Small intestine (tissue), 7 donors: ENCODE data around the gene NPB. TPM values are rescaled to one million over a fixed set of nuclear protein-coding genes. Genes with fewer than 3 reads are reported as not detected.
A peak's percentile ranks its signal among the peaks of the same experiment; 100 is the strongest.
"Not testable (repeated sequence)": the region's sequence is repeated elsewhere in the genome, so short reads cannot be mapped to it uniquely, and the experiment has no call there.

ENCODE experiments used
- DNase-seq, 2 donors: peaks; one replicate each; pipeline versions ENCODE4 v3.0.0 to v3.0.0-alpha.2; 2013
- FAIRE-seq: peaks from 2 replicates; lab custom pipeline; 2012; peaks lifted over from hg19 to GRCh38; lab: Jason Lieb, UNC
- H3K27ac ChIP-seq, 3 donors: one replicate each; pipeline ENCODE4 v1.5.1; 2013; ENCODE audit warnings: low read length in 2 of 3, mild to moderate bottlenecking in 2 of 3, control low read depth in 1 of 3, inconsistent platforms in 1 of 3, low read depth in 1 of 3, moderate library complexity in 1 of 3
- H3K27me3 ChIP-seq, 3 donors: one replicate each; pipeline ENCODE4 v1.6.1; 2013; ENCODE audit warnings: low read length in 3 of 3, inconsistent platforms in 1 of 3; ENCODE audit not compliant: control insufficient read depth in 3 of 3, insufficient read depth in 3 of 3
- H3K36me3 ChIP-seq, 3 donors: one replicate each; pipeline ENCODE4 v1.6.1; 2013; ENCODE audit warnings: low read length in 3 of 3, inconsistent platforms in 1 of 3, low read depth in 1 of 3, mild to moderate bottlenecking in 1 of 3, moderate library complexity in 1 of 3; ENCODE audit not compliant: control insufficient read depth in 3 of 3, insufficient read depth in 2 of 3
- H3K4me1 ChIP-seq, 3 donors: one replicate each; pipeline ENCODE4 v1.6.1; 2013; ENCODE audit warnings: low read length in 2 of 3, inconsistent platforms in 1 of 3, low read depth in 1 of 3, mild to moderate bottlenecking in 1 of 3, moderate library complexity in 1 of 3; ENCODE audit not compliant: control insufficient read depth in 3 of 3, insufficient read depth in 2 of 3
- H3K4me3 ChIP-seq, 3 donors: one replicate each; pipeline ENCODE4 v1.5.1; 2013; ENCODE audit warnings: low read length in 3 of 3, control low read depth in 1 of 3, inconsistent platforms in 1 of 3, low read depth in 1 of 3, mild to moderate bottlenecking in 1 of 3, moderate library complexity in 1 of 3
- H3K9me3 ChIP-seq, 2 donors: one replicate each; pipeline ENCODE4 v1.6.1; 2013; ENCODE audit warnings: low read depth in 1 of 2, low read length in 1 of 2; ENCODE audit not compliant: control insufficient read depth in 2 of 2, insufficient read depth in 1 of 2
- WGBS, 3 donors: extraction: QIAGEN DNeasy Blood & Tissue Kit; methylation state at CpG; one replicate each; pipeline ENCODE4 v1.1.7; 2013; 5-methylcytosine and 5-hydroxymethylcytosine counted together
- polyA plus RNA-seq, 4 donors: library from polyadenylated mRNA; stranded (reverse) in 3 of 4; unstranded in 1 of 4; fragments of 200-250 nt in 3 of 4; fragments of 120-200 nt in 1 of 4; gene quantifications; one replicate each; pipeline versions ENCODE4 v1.2.1 to v1.2.3, GENCODE V29; 2013
- donor health status: healthy with polysubstance abuse.
- donor health status: control.
- donor health status: control.
- donor health status: Bipolar disorder and iron deficiency.
- donor health status: healthy.

NPB gene
- polyA plus RNA-seq, 4 donors, result 0.21 to 1.8 (median 0.59) TPM

DNA sequence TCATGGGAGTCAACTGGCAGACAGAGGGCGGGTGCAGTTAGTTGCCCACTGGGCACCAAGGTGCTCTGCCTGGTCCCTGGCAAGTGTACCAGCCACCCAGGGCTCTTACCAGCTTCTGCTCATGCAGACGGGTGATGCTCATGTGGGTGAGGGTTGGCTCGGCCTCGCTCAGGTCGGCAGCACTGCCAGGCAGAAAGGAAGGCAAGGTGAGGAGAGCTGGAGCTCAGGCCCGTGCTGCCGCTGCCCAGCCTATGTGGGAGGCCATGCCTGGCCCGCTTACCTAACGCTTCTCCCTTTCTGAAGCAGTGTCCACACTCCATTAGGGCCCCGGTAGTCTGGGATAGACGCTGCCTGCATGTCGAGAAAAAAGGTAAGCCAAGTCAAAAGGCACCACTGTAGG, 13.3 kb downstream of the NPB start:
- H3K4me3 ChIP-seq, result no peak overlapping the region
- no peaks in the 10 kb centered on the region for H3K9me3 ChIP-seq
- H3K4me1 ChIP-seq, result peaks cover 8 to 34% (median 9%) of the 10 kb centered on the region in 3 donors
- no peak for FAIRE-seq
- H3K36me3 ChIP-seq, result peaks cover 7 to 62% (median 21%) of the 10 kb centered on the region in 3 donors
- H3K27me3 ChIP-seq, result no peaks in the 10 kb centered on the region
- H3K27ac ChIP-seq, result no peak overlapping the region
- no peak for DNase-seq
- 89 to 95% (median 93%) methylated on average over 12 of the region's 12 CpGs for WGBS, 3 donors

DNA sequence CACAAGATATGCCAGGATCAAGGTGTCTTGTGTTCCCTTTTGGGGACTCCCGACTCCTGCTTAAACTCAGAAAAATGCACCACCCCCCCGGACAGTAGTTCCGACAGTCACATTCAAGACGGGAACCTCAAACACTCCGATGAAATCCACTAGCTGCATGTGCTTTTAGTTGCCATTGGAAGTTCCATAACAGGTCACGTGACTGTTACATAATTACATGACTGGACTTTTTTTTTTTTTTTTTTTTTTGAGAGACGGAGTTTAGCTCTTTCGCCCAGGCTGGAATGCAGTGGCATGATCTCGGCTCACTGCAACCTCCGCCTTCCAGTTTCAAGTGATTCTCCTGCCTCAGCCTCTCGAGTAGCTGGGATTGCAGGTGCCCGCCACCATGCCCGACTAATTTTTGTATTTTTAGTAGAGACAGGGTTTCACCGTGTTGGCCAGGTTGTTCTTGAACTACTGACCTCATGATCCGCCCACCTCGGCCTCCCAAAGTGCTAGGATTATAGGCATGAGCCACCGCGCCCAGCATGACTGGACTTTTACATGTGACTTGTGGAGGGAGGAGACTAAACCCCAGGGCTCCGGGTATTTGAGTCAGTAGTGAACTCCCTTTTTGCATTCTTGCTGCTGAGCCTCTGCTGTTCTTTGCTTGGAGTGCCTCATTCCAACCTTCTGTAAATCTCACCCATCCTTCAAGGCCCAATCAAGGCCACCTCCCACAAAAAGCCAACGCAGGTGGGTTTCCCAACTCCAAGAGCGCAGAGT, 14.4 kb downstream of the NPB start:
- Histone ChIP-seq H3K4me3 (peak overlapping the region in 2 of 3 donors; percentile 49 to 91), H3K36me3 (peaks cover 9 to 73% (median 21%) of the 10 kb centered on the region in 3 donors), H3K4me1 (peaks cover 8 to 33% (median 9%) of the 10 kb centered on the region in 3 donors), H3K27ac (peak overlapping the region; percentile 35 to 94 (median 52)), H3K27me3 (no peaks in the 10 kb centered on the region), H3K9me3 (no peaks in the 10 kb centered on the region)
- DNase-seq, result peak; percentile 60 to 82
- FAIRE-seq, result no peak
- WGBS, 3 donors, result 63 to 75% (median 65%) methylated on average over 21 of the region's 21 CpGs

DNA sequence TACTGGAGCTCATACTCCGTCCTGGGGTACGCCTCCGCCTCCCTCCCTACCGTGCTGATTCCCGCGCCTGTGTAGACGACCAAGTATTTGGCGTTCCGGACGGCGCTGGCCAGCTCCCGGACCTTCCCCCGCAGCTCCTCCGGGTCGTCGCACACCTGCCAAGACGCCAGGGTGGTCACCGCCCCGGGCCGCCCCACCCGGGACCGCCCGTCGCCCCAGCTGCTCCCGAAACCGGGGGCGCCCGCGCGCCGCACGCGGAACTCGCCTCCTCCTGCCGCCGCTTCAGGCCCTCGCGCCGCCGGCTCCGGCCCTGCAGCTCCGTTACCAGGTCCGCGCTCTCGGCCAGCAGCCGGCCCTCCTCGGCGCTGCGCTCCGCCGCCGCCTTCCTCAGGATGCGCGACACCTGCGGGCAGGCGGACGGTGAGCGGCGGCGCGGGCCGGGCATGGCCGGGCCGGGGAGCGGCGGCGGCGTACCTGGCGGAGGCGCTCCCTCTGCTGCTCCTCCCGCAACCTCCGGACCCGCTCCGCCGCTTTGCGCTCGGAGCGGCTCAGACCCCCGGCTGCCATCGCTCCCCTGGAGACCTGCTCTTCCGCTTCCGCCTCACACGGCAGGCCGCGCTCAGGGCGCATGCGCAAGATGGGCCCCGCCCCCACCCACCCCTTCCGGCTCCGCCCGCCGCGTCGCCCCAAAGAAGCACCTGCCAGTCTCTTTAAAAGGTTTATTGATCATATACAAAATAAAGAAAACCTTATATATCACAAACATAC, 15.7 kb downstream of the NPB start, which contains the start of gene SIRT7:
Gene SIRT7, minus strand, starts transcription at position 612 of the 768 bp plus-strand sequence. Its CDS starts 45 bp downstream, at position 567.
- no peaks in the 10 kb centered on the region for H3K27me3 ChIP-seq
- no peaks in the 10 kb centered on the region for H3K9me3 ChIP-seq
- H3K4me3 ChIP-seq, result peak within 1 kb of the TSS; percentile 49 to 91 (median 76)
- DNase-seq (peak; percentile 85 to 91), FAIRE-seq (no peak)
- H3K4me1 ChIP-seq, result peaks cover 8 to 35% (median 9%) of the 10 kb centered on the region in 3 donors
- peak within 1 kb of the TSS; percentile 80 to 94 (median 86) for H3K27ac ChIP-seq
- H3K36me3 ChIP-seq, result peaks cover 5 to 71% (median 17%) of the 10 kb centered on the region in 3 donors
- WGBS, 3 donors, result 0 to 1% (median 1%) methylated on average over 69 to 94 of the region's 94 CpGs

DNA sequence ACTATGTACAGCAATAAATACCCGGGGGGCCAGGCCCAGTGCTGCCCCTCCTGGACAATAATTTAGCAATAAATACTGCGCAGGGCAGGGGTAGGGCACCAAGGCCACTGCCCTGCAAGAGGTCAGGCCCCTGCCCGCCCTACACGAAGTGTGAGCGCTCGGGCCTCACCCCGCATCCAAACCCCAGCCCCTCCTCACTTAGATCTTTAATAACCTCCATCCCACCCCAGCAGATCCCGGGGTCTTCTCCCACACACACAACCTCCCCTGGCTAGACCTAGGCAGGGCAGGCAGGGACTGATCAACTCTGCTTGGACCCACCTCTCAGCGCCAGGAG, 16.3 kb downstream of the NPB start:
- not testable (repeated sequence) for H3K27me3 ChIP-seq, H3K9me3 ChIP-seq, FAIRE-seq, DNase-seq
- Histone ChIP-seq H3K4me1 (peaks cover 8 to 40% (median 12%) of the 10 kb centered on the region in 3 donors), H3K4me3 (peak overlapping the region in 1 of 3 donors; percentile 24), H3K36me3 (peaks cover 2 to 72% (median 17%) of the 10 kb centered on the region in 3 donors), H3K27ac (peak overlapping the region; percentile 80 to 87 (median 86))
- 23 to 36% (median 23%) methylated on average over 9 of the region's 9 CpGs for WGBS, 3 donors

DNA sequence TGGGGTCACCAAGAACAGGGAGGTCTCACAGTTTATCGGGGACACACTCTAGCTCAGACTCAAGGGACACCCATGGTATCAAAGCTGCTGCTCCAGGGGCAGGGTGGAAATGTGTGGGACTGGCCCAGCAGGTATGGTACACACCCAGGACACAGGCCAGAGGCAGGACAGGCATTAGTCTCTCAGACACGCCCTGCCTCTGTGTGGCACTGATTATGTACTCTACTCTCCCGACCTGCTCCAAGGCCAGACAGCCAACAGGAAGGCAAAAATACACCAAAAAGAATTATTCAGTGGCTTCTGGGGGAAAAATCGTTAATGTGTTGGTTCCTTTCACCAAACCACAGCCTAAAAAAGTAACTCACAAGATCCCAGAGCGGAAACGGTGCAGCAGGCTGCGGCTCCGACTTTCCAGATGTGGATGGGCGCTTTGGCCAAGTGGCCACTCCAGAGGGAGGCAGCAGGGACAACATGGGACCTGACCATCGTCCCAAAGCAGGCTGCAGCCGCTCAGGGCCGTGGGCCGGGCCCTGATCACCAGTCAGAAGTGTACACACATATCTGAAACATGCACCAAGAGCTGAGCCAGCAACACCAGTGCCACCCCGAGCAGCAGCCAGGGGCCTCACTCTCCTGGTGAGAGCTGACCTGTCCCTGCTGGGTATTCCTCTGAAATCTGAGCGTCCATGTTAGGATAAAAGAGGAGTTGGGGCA, 17.0 kb downstream of the NPB start:
- no peak overlapping the region for H3K4me3 ChIP-seq
- 42 to 71% (median 50%) methylated on average over 15 of the region's 15 CpGs for WGBS, 3 donors
- H3K4me1 ChIP-seq, result peaks cover 12 to 47% (median 16%) of the 10 kb centered on the region in 3 donors
- H3K9me3 ChIP-seq, result no peaks in the 10 kb centered on the region
- FAIRE-seq (no peak), DNase-seq (peak; percentile 49 to 93)
- H3K36me3 ChIP-seq, result peaks cover 2 to 72% (median 12%) of the 10 kb centered on the region in 3 donors
- H3K27me3 ChIP-seq, result no peaks in the 10 kb centered on the region
- peak overlapping the region; percentile 80 to 87 (median 86) for H3K27ac ChIP-seq

DNA sequence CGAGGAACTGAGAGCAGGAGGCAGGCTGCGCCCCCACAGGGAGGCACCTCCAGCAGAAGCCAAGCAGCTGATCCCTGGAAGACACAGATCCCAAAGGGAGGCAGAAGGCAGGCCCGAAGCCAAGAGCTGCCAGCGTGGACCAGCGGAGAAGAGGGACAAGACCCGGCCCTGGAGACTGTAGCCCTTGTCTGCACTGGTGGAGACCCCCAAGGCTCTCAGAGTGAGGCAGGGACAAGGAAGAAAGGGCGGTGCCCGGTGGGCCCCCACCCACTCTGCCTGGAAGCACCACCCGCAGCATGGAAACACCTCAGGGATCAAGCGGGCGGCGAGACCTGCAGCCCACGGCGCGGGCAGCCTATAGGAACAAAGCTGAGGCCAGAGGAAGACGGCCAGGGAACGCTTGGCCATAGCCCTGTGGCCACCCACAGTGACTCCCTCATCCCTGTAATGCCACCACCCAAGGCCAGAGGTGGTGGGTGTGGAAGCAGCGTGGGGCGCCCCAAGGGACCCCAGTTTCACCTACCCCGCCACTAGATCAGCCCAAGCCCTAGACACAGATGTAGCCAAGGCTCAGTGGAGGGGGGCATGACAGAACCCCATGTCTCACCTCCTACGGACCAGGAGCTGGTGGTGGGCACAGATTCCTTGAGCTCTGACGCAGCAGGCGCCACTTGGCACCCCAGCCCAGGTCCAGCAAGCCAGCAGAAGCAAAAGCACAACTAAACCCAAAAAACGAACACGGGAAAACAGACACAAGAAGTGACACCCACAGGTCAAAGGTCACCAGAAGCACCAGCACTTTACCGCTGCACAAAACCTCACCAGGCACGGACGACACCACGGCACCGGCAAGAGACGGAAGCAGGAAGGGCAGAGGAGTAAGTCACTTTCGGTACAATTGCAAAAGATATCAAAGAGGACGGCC, 18.8 kb downstream of the NPB start:
- Histone ChIP-seq H3K27me3 (no peaks in the 10 kb centered on the region), H3K36me3 (peaks cover 0 to 64% (median 2%) of the 10 kb centered on the region in 3 donors), H3K27ac (peak overlapping the region in 2 of 3 donors; percentile 14 to 48), H3K9me3 (no peaks in the 10 kb centered on the region), H3K4me3 (no peak overlapping the region), H3K4me1 (peaks cover 16 to 61% (median 22%) of the 10 kb centered on the region in 3 donors)
- peak in 1 of 2 donors; percentile 58 for DNase-seq
- WGBS, 3 donors, result 74 to 87% (median 78%) methylated on average over 33 of the region's 33 CpGs
- FAIRE-seq, result no peak

DNA sequence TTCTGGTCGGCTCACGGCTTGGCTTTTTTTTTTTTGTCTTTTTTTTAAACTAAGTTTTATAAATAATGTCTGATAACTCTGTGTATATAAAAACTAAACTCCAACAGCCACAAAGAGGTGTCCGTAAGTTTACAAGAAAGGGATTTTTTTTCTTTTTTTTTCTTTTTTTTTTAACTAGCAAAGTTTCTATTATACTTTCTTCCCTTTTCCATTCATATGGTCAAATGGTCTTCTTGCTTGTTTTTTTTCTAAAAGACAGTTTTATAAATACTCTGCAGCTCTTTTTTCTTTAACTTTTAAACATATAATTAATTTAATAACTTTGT, 19.5 kb downstream of the NPB start:
- FAIRE-seq (no peak), DNase-seq (no peak)
- no peaks in the 10 kb centered on the region for H3K27me3 ChIP-seq
- 48 to 84% (median 77%) methylated on average over 3 of the region's 3 CpGs for WGBS, 3 donors
- H3K27ac ChIP-seq, result no peak overlapping the region
- H3K36me3 ChIP-seq, result peaks cover 0 to 61% (median 2%) of the 10 kb centered on the region in 3 donors
- no peak overlapping the region for H3K4me3 ChIP-seq
- H3K4me1 ChIP-seq, result peaks cover 16 to 61% (median 22%) of the 10 kb centered on the region in 3 donors
- H3K9me3 ChIP-seq, result no peaks in the 10 kb centered on the region
